Suprapubic skin (tissue), 4 donors: ENCODE measurements around the gene INSR. TPM values are rescaled to one million over a fixed set of nuclear protein-coding genes. Genes with fewer than 3 reads are reported as not detected.

Experiments
- DNase-seq, 2 donors: peaks; one replicate each; pipeline ENCODE4 v3.0.0-alpha.2; 2019; ENCODE audit warnings: low spot score in 2 of 2
- H3K27ac ChIP-seq: fragments of 200-600 bp; sonication (generic); one replicate; pipeline ENCODE4 v1.5.1; 2019
- H3K27me3 ChIP-seq: fragments of 200-600 bp; sonication (generic); one replicate; pipeline ENCODE4 v1.5.1; 2019
- H3K36me3 ChIP-seq: fragments of 200-600 bp; sonication (generic); one replicate; pipeline ENCODE4 v1.5.1; 2019
- H3K4me1 ChIP-seq: fragments of 200-600 bp; sonication (generic); one replicate; pipeline ENCODE4 v1.5.1; 2019
- H3K4me3 ChIP-seq: fragments of 200-600 bp; sonication (generic); one replicate; pipeline ENCODE4 v1.5.1; 2019; ENCODE audit warnings: mild to moderate bottlenecking
- H3K9me3 ChIP-seq: fragments of 200-600 bp; sonication (generic); one replicate; pipeline ENCODE4 v1.5.1; 2019
- EP300 ChIP-seq: sonication (generic); formaldehyde crosslinking; IDR thresholded peaks from one replicate; pipeline ENCODE4 v1.6.1; 2017; ENCODE audit warnings: antibody characterized with exemption
- POLR2A ChIP-seq, 2 donors: fragments of 450-650 bp; IDR thresholded peaks; one replicate each; pipeline ENCODE4 v1.6.1; 2017; ENCODE audit warnings: antibody characterized with exemption in 2 of 2, mild to moderate bottlenecking in 2 of 2, moderate library complexity in 2 of 2
- POLR2AphosphoS5 ChIP-seq, 3 donors: sonication (generic); formaldehyde crosslinking; IDR thresholded peaks; one replicate each; pipeline ENCODE4 v1.6.1; 2017; ENCODE audit warnings: antibody characterized with exemption in 3 of 3
- WGBS: methylation state at CpG from one replicate; pipeline ENCODE4 v1.1.5; 2018; 5-methylcytosine and 5-hydroxymethylcytosine counted together
- total RNA-seq, 4 donors: library from RNA; depleted of rRNA; stranded (reverse); fragments of >200 nt; gene quantifications; one replicate each; pipeline ENCODE4 v1.1.0, GENCODE V29; 2016
- TF ChIP-seq, protein P1 (sequence below), 2 donors: fragments of 200-600 bp in 1 of 2; fragments of 450-650 bp in 1 of 2; sonication (generic) in 1 of 2; IDR thresholded peaks; one replicate each; pipeline ENCODE4 v1.5.1; 2016 to 2019; ENCODE audit warnings: antibody characterized with exemption in 2 of 2, mild to moderate bottlenecking in 1 of 2, moderate library complexity in 1 of 2

Gene INSR
- total RNA-seq, 4 donors from 2014 or later, result 51.5 to 173 (median 77.8) TPM

- DNase-seq, result no peak
- peaks cover 9% of the 10 kb centered on the region for H3K4me1 ChIP-seq
- H3K4me3 ChIP-seq, result no peak overlapping the region
- no peak overlapping the region for H3K27ac ChIP-seq
- peaks cover 85% of the 10 kb centered on the region for H3K36me3 ChIP-seq
- H3K9me3 ChIP-seq, result peaks cover 32% of the 10 kb centered on the region
- no peaks in the 10 kb centered on the region for H3K27me3 ChIP-seq
- TF ChIP-seq EP300 (no peak), POLR2A (IDR thresholded peaks at IDR 0.05) (no peak), POLR2AphosphoS5 (IDR thresholded peaks at IDR 0.05) (no peak)
- TF ChIP-seq, protein P1, sequence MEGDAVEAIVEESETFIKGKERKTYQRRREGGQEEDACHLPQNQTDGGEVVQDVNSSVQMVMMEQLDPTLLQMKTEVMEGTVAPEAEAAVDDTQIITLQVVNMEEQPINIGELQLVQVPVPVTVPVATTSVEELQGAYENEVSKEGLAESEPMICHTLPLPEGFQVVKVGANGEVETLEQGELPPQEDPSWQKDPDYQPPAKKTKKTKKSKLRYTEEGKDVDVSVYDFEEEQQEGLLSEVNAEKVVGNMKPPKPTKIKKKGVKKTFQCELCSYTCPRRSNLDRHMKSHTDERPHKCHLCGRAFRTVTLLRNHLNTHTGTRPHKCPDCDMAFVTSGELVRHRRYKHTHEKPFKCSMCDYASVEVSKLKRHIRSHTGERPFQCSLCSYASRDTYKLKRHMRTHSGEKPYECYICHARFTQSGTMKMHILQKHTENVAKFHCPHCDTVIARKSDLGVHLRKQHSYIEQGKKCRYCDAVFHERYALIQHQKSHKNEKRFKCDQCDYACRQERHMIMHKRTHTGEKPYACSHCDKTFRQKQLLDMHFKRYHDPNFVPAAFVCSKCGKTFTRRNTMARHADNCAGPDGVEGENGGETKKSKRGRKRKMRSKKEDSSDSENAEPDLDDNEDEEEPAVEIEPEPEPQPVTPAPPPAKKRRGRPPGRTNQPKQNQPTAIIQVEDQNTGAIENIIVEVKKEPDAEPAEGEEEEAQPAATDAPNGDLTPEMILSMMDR (IDR thresholded peaks at IDR 0.05), result no peak
- WGBS, result 94% methylated on average over 29 of the region's 29 CpGs
Observed at GRCh38 chr19:7074705-7075282, 219.4 kb downstream of the INSR start.

DNA sequence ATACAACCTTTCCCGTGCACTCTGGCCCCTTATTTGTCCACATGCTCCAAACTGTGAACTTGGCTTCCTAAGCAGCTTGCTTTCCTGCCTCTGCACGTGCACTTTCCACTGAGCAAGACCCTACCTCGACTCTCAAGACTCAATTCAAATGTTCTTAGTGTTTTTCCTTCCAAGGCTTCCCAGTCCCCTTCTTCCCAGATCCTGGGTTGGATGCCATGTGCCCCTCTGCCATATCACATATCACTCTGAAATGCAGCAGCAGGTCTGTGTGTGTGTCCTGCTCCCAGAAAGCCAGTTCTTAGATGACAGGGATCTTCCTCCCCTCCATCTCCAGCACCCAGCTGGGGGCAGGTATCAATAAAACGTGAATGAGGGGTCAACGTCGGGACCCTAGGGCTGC is 221.7 kb downstream of the INSR start:
- no peak overlapping the region for H3K27ac ChIP-seq
- TF ChIP-seq, protein P1 (IDR thresholded peaks at IDR 0.05), result no peak
- no peak for TF ChIP-seq POLR2A (IDR thresholded peaks at IDR 0.05)
- TF ChIP-seq EP300, result no peak
- TF ChIP-seq POLR2AphosphoS5 (IDR thresholded peaks at IDR 0.05), result no peak
- DNase-seq, result no peak
- peaks cover 14% of the 10 kb centered on the region for H3K9me3 ChIP-seq
- no peak overlapping the region for H3K4me3 ChIP-seq
- H3K36me3 ChIP-seq, result peaks cover 62% of the 10 kb centered on the region
- 94% methylated on average over 6 of the region's 6 CpGs for WGBS
- peaks cover 9% of the 10 kb centered on the region for H3K4me1 ChIP-seq
- no peaks in the 10 kb centered on the region for H3K27me3 ChIP-seq

DNA sequence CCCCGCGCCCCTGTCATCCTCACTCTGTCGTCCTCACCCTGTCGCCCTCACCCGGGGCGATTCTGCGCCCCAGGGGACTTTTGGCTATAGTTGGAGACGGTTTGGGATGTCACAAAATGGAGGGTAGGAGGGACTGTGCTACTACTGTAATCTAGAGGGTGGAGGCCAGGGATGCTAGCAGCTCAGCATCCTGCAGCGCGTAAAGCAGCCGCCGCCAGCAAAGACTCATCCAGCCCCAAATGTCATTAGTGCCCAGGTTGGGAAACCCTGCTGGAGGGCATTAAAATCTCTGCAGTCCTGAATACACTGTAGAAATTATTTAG is 224.3 kb downstream of the INSR start:
- peak overlapping the region; percentile 87 for H3K27ac ChIP-seq
- H3K27me3 ChIP-seq, result no peaks in the 10 kb centered on the region
- peaks cover 9% of the 10 kb centered on the region for H3K4me1 ChIP-seq
- 0% methylated on average over 5 of the region's 12 CpGs for WGBS
- peak overlapping the region; percentile 94 for H3K4me3 ChIP-seq
- TF ChIP-seq, protein P1 (IDR thresholded peaks at IDR 0.05), result no peak
- TF ChIP-seq POLR2AphosphoS5 (IDR thresholded peaks at IDR 0.05) (no peak), EP300 (no peak), POLR2A (IDR thresholded peaks at IDR 0.05) (no peak)
- peaks cover 36% of the 10 kb centered on the region for H3K36me3 ChIP-seq
- peaks cover 1% of the 10 kb centered on the region for H3K9me3 ChIP-seq
- DNase-seq, result no peak

DNA sequence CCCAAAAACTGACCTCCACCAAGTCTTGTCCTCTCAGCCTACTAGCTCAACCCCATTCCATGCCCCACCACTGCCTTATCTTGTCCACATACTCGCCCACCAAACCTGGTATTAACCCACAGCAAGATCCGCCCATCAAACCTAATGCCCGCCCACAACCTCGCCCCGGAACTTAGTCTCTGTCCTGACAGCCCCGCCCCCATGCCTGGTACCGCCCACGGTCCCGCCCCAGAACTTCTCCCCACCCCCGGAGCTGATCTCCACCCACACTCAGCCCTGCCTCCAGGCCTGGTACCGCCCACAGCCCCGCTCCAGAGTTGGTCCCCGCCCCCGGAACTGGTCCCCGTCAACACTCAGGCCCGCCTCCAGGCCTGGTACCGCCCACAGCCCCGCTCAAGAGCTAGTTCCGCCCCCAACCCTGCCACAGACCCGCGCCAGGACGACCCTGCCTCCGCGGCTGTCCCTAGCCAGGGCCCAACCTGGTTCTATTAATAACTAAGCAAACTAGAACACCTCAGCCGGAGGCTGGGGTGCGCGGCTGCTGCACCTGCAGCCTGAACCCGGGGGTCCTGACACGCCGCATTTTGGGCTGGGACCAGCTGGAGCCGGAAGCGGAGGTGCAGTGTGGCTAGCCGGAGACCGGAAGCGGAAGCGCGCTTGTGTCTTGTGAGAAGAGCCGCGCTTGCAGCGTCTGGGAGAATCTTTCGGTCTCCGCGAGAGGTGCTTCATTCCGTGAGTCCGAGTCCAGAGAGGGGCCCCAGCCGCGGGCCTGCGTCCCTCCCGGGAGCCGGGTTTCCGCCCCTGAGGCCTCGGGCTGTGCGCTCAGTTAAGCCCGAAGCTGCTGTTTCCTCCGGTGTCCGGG is 224.9 kb downstream of the INSR start, which contains the start of gene ZNF557:
Gene ZNF557 (plus strand): TSS at position 662 of the 862 bp plus-strand sequence. CDS start 5,372 bp downstream, outside the sequence.
- peak; percentile 99 to 100 for DNase-seq
- 3% methylated on average over 29 of the region's 56 CpGs for WGBS
- TF ChIP-seq POLR2AphosphoS5 (IDR thresholded peaks at IDR 0.05) (peak in 2 of 3 donors; percentile 35 to 79), POLR2A (IDR thresholded peaks at IDR 0.05) (peak in 1 of 2 donors; percentile 50), EP300 (no peak)
- TF ChIP-seq, protein P1 (IDR thresholded peaks at IDR 0.05), result no peak

GRCh38 chr19:7068599-7068998 is 225.6 kb downstream of the INSR start:
- Histone ChIP-seq H3K27me3 (no peaks in the 10 kb centered on the region), H3K36me3 (peaks cover 23% of the 10 kb centered on the region), H3K27ac (no peak overlapping the region), H3K9me3 (no peaks in the 10 kb centered on the region), H3K4me1 (peaks cover 9% of the 10 kb centered on the region), H3K4me3 (peak overlapping the region; percentile 94)
- TF ChIP-seq POLR2AphosphoS5 (IDR thresholded peaks at IDR 0.05), result no peak
- TF ChIP-seq, protein P1 (IDR thresholded peaks at IDR 0.05), result no peak
- TF ChIP-seq POLR2A (IDR thresholded peaks at IDR 0.05), result no peak
- no peak for TF ChIP-seq EP300
- no peak for DNase-seq
- WGBS, result 85% methylated on average over 6 of the region's 6 CpGs

More for the DNA sequence above, 224.9 kb downstream of the INSR start, which contains the start of gene ZNF557:
- peaks cover 30% of the 10 kb centered on the region for H3K36me3 ChIP-seq
- no peaks in the 10 kb centered on the region for H3K9me3 ChIP-seq
- no peaks in the 10 kb centered on the region for H3K27me3 ChIP-seq
- peaks cover 9% of the 10 kb centered on the region for H3K4me1 ChIP-seq
- peak within 1 kb of the TSS; percentile 87 for H3K27ac ChIP-seq
- peak within 1 kb of the TSS; percentile 94 for H3K4me3 ChIP-seq
